ENCODE results near the gene ADAMTS6.
A peak's percentile ranks its signal among the peaks of the same experiment; 100 is the strongest.
"Not testable (repeated sequence)": the region's sequence is repeated elsewhere in the genome, so short reads cannot be mapped to it uniquely, and the experiment has no call there.

Gene ADAMTS6

GRCh38 chr5:65364907-65365306, 116.8 kb downstream of the ADAMTS6 start:
- no peak for DNase-seq (ENCODE audit: low read depth, low spot score)

DNA sequence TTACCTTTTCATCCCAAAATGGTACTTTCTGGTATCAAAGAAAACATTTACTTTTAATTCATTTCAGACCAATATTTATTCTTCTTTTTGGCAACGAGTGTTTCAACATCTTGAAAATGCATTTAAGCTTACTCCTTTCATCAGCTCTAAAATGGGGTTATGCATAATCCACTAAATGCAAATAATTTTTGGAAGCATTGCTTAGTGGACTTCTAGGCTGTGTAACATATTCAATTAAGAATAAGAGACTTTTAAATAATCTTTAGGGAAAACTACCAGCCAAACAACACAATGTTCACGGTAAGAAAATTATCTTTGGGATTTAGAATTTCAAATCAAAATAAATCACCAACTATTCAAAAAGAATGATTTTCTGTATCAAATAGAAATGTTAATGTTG, 118.2 kb downstream of the ADAMTS6 start:
- no peak for DNase-seq (ENCODE audit: low read depth, low spot score)

DNA sequence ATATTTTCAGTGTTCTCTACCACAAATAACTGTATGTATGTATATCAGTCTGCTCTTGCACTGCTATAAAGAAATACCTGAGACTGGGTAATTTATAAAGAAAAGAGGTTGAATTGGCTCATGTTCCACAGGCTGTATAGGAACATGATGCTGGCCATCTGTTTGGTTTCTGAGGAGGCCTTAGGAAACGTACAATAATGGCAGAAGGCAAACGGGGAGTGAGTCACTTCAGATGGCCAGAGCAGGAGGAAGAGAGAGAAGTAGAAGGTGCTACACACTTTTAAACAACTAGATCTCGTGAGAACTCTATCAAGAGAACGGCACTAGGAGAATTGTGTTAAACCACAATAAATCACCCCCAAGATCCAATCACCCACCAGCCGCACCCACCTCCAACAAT, 121.7 kb downstream of the ADAMTS6 start:
- no peak for DNase-seq (ENCODE audit: low read depth, low spot score)

DNA sequence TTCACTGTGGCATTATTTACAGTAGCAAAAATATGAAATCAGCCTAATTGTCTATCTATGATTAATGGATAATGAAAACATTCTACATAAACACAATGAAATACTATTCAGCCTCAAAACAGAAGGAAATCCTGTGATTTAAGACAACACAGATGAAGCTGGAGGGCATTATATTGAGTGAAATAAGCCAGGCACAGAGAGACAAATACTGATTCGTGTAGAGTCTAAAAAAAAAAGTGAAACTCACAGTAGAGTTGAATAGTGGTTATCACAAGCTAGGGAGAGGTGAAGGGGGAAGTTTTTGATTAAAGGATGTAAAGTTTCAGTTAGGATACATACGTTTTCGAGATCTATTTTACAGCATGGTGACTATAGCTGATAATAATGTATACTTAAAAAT, 122.2 kb downstream of the ADAMTS6 start:
- no peak for DNase-seq (ENCODE audit: low read depth, low spot score)

- no peak for DNase-seq (ENCODE audit: low read depth, low spot score)
Observed at GRCh38 chr5:65356274-65356673, 125.4 kb downstream of the ADAMTS6 start.

GRCh38 chr5:65355301-65355700, 126.4 kb downstream of the ADAMTS6 start:
- DNase-seq (ENCODE audit: low read depth, low spot score) = no peak

- DNase-seq (ENCODE audit: low read depth, low spot score) = no peak
Observed at GRCh38 chr5:65341835-65342234, 139.9 kb downstream of the ADAMTS6 start.

GRCh38 chr5:65338606-65339151, 143.0 kb downstream of the ADAMTS6 start:
- no peak for DNase-seq (ENCODE audit: low read depth, low spot score)

- DNase-seq (ENCODE audit: low read depth, low spot score) = no peak
Observed at GRCh38 chr5:65334077-65334476, 147.6 kb downstream of the ADAMTS6 start.

DNA sequence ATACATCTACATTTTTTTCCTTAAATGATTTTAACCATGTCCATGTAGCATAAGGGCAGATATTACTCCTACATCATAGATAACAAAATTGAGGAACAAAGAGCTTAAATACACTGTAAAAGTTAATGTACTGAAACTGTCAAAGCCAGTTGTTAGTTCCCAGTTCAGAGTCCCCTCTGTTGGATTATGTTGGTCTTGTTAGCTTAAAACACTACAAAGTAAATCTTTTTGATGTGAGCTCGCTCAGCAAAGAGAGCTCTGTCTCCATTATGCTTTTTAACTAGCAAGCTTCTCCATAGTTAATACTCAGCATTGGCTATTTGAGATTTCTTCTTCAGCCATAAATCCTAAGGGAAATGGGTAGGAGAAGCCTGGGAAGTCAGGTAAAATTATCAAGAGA, 149.1 kb downstream of the ADAMTS6 start:
- no peak for DNase-seq (ENCODE audit: low read depth, low spot score)

GRCh38 chr5:65329266-65329665, 152.5 kb downstream of the ADAMTS6 start:
- no peak for DNase-seq (ENCODE audit: low read depth, low spot score)

GRCh38 chr5:65327582-65327981, 154.1 kb downstream of the ADAMTS6 start:
- no peak for DNase-seq (ENCODE audit: low read depth, low spot score)

GRCh38 chr5:65326922-65327321, 154.8 kb downstream of the ADAMTS6 start:
- peak; percentile 12 for DNase-seq (ENCODE audit: low read depth, low spot score)

DNA sequence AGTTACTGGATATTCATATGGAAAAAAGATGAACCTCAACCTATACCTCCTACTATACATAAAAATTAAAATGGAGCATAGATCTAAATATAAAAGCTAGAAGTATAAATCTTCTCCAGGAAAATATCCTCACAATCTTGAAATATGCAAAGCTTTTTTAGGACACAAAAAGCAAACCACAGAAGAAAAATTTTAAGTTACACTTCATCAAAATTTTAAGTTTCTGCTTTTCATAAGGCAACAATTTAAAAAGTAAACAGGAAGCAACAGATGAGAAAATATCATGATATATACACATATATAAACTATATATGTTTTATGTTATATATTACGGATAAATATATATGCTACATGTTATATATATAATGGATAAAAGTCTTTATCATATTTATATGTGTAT, 157.5 kb downstream of the ADAMTS6 start:
- no peak for DNase-seq (ENCODE audit: low read depth, low spot score)

DNA sequence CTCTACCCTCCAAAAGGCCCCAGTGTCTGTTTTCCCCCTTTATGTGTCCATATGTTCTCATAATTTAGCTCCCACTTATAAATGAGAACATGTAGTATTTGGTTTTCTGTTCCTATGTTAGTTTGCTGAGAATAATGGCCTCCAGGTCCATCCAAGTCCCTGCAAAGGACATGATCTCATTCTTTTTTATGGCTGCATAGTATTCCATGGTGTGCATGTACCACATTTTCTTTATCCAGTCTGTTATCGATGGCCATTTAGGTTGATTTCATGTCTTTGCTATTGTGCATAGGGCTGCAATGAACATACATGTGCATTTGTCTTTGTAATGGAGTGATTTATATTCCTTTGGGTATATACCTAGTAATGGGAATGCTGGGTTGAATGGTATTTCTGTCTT, 161.0 kb downstream of the ADAMTS6 start:
- not testable (repeated sequence) for DNase-seq (ENCODE audit: low read depth, low spot score)

- DNase-seq (ENCODE audit: low read depth, low spot score) = no peak
Observed at GRCh38 chr5:65320250-65320649, 161.5 kb downstream of the ADAMTS6 start.

DNA sequence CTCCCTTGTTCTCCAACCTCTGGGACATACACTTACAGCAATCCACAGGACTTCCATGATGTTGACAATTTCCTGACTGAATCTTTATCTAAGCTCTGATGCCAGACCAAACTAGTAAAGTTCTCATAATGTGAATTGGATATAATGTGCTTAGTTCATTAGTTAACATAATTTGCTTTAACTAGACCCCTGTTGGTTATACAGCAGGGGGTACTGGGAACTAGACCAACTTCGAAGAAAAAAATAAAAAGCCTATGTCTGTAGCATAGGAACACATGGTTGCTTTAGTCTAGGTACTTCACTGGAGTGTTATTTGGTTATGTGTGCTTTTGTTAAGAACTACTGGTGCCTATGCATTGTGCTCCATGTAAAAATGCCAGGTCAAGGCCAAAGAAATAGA, 173.8 kb downstream of the ADAMTS6 start:
- DNase-seq (ENCODE audit: low read depth, low spot score) = no peak

GRCh38 chr5:65307088-65307487, 174.6 kb downstream of the ADAMTS6 start:
- no peak for DNase-seq (ENCODE audit: low read depth, low spot score)

DNA sequence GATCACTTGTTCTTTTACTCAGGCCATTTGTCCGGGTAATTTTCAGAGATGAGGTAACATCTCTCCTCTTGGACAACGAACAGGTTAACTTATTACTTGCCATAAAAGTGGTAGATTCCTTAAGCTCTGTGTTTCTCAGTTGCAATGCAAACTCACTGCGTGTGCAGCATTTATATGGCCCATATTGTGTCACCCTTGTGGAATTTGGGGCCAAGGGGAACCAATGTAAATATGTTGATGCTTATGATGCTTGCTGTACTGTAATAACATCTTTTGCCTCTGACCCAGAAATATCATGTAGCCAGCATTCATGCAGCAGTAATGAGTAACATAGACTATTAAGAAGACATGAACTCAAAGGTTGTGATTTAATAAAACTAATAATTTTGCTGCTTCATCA, 175.8 kb downstream of the ADAMTS6 start:
- no peak for DNase-seq (ENCODE audit: low read depth, low spot score)

- no peak for DNase-seq (ENCODE audit: low read depth, low spot score)
Observed at GRCh38 chr5:65299861-65300260, 181.9 kb downstream of the ADAMTS6 start.

DNA sequence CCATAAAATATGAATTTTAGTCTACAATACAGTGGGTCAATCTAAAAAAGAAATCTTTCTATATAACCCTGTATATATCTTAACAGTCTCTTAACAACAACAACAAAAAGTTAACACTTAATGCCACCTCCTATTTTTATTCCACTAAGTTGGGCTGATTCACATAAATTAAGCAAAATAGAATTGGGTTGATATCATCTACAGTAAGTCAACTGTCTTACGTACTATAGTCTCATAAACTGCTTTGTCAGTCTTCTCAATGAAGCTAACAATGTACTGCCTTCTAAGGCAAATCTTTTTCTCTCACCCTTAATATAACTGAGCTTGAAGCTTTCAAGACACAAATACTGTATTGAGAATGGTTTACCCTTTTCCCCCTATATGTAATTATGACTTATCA, 185.7 kb downstream of the ADAMTS6 start:
- no peak for DNase-seq (ENCODE audit: low read depth, low spot score)

DNA sequence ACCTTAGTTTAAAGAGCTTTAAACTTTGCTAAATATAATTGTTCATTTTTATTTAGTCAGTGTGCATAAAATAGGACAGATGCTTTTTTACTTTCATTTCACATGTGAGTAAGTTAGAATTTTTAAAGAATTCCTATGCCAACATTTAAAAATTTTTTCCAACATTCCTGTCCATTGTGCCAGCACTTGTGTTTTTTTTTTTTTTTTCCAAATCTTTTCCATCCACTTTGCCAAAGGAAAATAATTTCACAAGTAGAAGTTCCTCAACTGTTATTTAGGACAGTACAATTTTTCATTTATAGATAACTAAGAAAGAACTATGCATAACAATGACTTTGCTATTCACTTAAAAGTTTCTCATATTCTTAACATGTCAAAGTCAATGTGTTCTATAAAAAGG, 189.5 kb downstream of the ADAMTS6 start:
- no peak for DNase-seq (ENCODE audit: low read depth, low spot score)

DNA sequence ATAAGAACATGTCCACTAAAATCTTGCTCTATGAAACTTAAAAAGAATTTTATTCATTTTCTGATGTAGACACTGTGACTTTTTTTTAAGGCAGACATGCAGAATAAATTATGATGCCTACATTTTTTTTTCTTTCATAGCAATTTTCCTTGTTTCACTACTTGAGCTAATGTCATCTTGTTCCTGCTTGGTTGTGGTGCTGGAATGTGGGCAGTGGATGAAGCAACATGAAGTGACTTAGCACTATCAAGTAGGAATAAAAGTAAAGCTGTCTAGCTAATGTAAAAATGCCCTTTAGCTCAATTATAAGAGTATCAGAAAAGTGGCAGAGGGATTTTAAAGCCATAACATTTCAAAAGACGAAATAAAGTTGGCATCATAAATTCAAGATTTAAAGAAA, 191.0 kb downstream of the ADAMTS6 start:
- DNase-seq (ENCODE audit: low read depth, low spot score) = no peak

GRCh38 chr5:65288657-65289056, 193.1 kb downstream of the ADAMTS6 start:
- DNase-seq (ENCODE audit: low read depth, low spot score) = no peak

Measured in iPS DF 19.7 (cell line).